Endothelial cell (in vitro differentiated cells): ENCODE results near the gene ELP2. TPM values are rescaled to one million over a fixed set of nuclear protein-coding genes. Genes with fewer than 3 reads are reported as not detected.

Source experiments
- DNase-seq: peaks from one replicate; pipeline ENCODE4 v3.0.0; 2021; ENCODE audit warnings: low spot score
- H3K27ac Mint-ChIP-seq: one replicate; pipeline ENCODE4 v1.8.0; 2021; ENCODE audit warnings: mixed read lengths, inconsistent platforms; ENCODE audit not compliant: unreplicated experiment
- H3K27me3 Mint-ChIP-seq: one replicate; pipeline ENCODE4 v1.8.0; 2021; ENCODE audit warnings: mild to moderate bottlenecking, moderate library complexity, mixed read lengths, inconsistent platforms; ENCODE audit not compliant: unreplicated experiment
- H3K36me3 Mint-ChIP-seq: one replicate; pipeline ENCODE4 v1.8.0; 2021; ENCODE audit warnings: mild to moderate bottlenecking, low read depth, mixed read lengths, inconsistent platforms; ENCODE audit not compliant: unreplicated experiment
- H3K4me1 Mint-ChIP-seq: one replicate; pipeline ENCODE4 v1.8.0; 2021; ENCODE audit warnings: mild to moderate bottlenecking, mixed read lengths, inconsistent platforms; ENCODE audit not compliant: unreplicated experiment
- H3K4me3 Mint-ChIP-seq: one replicate; pipeline ENCODE4 v1.8.0; 2021; ENCODE audit warnings: mild to moderate bottlenecking, mixed read lengths, inconsistent platforms; ENCODE audit not compliant: unreplicated experiment
- H3K9me3 Mint-ChIP-seq: one replicate; pipeline ENCODE4 v1.8.0; 2021; ENCODE audit warnings: mixed read lengths, inconsistent platforms; ENCODE audit not compliant: unreplicated experiment
- total RNA-seq: library from RNA; stranded (reverse); fragmentation: NEBNext Ultra II Directional; extraction: Animal tissue kit (Norgen Biotek cat#: 25700); gene quantifications from one replicate; pipeline ENCODE4 v1.2.1, GENCODE V29; 2021; ENCODE audit not compliant: unreplicated experiment
- TF ChIP-seq, protein P1 (sequence below): fragments of 200-600 bp; sonication (generic); IDR thresholded peaks from one replicate; pipeline ENCODE4 v1.5.0; 2021; ENCODE audit warnings: antibody characterized with exemption; ENCODE audit not compliant: unreplicated experiment

The ELP2 gene
- total RNA-seq, 1 donor from 2014 or later = 90.5 TPM

DNA sequence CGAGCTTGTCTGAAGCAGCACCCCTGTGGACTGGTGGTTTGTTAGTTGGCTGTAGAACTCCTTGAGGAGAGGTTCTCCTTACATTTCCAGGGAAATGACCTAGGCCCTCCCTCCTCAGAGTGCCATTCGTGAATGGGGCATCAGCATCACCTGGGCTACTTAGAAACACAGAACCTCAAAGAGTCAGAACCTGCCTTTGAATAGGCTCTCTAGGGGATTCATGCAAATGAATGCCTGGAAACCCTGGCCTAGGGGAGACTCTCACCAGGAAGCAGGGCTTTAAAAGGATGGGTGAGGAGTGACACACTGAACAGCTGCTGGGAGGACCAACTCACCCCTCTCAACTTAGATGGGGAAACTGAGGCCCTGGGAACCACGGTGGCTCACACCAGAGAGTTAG is 55.5 kb downstream of the ELP2 start:
- H3K36me3 Mint-ChIP-seq = peaks cover 8% of the 10 kb centered on the region
- TF ChIP-seq, protein P1, sequence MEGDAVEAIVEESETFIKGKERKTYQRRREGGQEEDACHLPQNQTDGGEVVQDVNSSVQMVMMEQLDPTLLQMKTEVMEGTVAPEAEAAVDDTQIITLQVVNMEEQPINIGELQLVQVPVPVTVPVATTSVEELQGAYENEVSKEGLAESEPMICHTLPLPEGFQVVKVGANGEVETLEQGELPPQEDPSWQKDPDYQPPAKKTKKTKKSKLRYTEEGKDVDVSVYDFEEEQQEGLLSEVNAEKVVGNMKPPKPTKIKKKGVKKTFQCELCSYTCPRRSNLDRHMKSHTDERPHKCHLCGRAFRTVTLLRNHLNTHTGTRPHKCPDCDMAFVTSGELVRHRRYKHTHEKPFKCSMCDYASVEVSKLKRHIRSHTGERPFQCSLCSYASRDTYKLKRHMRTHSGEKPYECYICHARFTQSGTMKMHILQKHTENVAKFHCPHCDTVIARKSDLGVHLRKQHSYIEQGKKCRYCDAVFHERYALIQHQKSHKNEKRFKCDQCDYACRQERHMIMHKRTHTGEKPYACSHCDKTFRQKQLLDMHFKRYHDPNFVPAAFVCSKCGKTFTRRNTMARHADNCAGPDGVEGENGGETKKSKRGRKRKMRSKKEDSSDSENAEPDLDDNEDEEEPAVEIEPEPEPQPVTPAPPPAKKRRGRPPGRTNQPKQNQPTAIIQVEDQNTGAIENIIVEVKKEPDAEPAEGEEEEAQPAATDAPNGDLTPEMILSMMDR = no peak
- no peak for DNase-seq
- H3K4me1 Mint-ChIP-seq = peaks cover 35% of the 10 kb centered on the region
- peaks cover 18% of the 10 kb centered on the region for H3K27me3 Mint-ChIP-seq
- no peak overlapping the region for H3K27ac Mint-ChIP-seq
- H3K9me3 Mint-ChIP-seq = no peaks in the 10 kb centered on the region
- no peak overlapping the region for H3K4me3 Mint-ChIP-seq

DNA sequence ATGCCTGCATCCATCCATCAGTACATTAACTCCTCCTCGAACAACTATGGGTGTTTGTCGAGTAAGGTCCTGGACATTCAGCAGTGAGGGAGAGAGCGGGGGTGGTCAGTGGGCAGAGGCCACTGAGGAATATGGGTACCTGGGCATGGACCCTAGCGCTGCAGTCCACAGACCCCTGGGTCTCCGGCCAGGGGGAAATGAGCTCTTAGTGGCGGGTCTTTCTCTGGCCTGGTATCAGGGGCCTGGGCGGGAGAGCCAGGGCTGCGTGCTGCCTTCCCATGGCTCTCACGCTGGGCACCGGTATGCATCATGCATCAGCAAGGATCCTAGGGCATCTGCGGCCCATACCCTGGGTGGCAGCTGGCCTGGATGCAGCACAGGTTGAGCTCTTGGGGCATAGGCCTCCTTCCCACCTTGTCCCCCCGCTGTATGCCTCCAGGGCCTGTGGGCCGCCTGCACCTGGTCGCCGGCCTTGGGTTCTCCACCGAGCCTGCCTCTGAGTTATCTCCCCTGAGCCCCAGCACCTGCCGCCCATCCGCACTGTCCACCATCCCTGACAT is 56.3 kb downstream of the ELP2 start:
- H3K4me1 Mint-ChIP-seq = peaks cover 35% of the 10 kb centered on the region
- peaks cover 18% of the 10 kb centered on the region for H3K27me3 Mint-ChIP-seq
- peaks cover 8% of the 10 kb centered on the region for H3K36me3 Mint-ChIP-seq
- H3K27ac Mint-ChIP-seq = no peak overlapping the region
- peaks cover 2% of the 10 kb centered on the region for H3K9me3 Mint-ChIP-seq
- TF ChIP-seq, protein P1 = no peak
- no peak overlapping the region for H3K4me3 Mint-ChIP-seq
- no peak for DNase-seq

DNA sequence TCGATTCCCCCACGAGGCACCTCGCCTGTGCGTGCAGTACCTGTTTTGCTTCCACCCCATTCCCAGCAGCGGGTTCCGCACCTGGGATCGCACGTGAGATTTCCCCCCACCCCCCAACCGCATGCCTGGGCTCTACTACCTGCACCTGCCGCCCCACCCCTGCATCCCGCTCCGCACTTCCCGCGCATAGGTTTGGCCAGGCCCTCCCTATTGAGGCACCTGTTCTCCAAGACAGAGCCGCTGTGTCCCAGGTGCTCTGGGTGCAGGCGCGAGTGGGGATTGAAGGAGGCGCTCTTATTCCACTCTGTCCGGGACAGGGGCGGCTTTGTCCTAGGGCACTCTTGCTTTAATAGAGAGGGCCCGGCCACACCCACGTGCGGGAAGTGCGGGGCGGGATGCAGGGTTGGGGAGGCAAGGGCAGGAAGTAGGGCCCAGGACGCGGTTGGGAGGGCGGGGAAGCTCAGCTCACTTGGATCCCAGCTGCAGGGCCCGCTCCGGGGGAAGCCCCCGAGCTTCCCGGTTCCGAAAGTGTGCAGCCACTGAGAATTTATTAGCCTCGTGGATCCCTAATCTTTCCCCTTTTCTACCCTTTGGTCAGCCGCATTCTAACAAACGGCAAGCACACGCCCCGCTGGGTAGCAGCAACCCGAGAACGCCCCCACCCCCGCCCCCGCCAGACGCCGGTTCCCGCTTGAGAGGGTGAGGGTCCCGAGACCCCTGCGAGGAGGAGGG is 56.9 kb downstream of the ELP2 start:
- Mint-ChIP-seq H3K9me3 (peaks cover 4% of the 10 kb centered on the region), H3K4me1 (peaks cover 35% of the 10 kb centered on the region), H3K27me3 (peaks cover 18% of the 10 kb centered on the region), H3K27ac (no peak overlapping the region), H3K4me3 (no peak overlapping the region), H3K36me3 (peaks cover 8% of the 10 kb centered on the region)
- DNase-seq = peak; percentile 26
- TF ChIP-seq, protein P1 = no peak

DNA sequence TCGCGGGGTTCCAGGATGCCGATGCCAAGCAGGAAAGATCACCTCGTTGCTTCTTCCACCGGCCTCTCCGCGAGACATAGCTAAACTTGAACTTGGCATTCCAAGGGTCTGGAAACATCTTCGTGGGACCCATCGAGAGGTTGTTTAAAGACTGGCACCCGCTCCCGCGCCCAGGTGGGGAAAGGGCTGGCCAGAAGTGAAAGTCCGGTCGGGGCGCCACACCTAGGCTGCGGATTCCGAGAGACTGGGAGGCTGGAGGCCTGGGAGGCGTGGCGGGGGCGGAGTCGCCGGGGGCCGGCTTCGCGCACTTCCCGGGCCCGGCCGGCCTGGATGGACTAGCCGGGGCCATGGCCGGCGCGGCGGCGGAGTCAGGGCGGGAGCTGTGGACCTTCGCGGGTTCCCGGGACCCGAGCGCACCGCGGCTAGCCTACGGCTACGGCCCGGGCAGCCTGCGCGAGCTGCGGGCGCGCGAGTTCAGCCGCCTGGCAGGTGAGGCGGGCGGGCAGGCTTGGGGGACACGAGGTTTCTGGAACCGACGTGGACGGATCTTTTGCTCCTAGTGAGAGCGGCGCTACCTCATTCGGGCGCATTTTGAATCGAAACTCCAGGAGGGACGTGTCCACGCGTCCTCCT is 57.6 kb downstream of the ELP2 start, which contains the start of gene MOCOS:
Gene MOCOS (plus strand): TSS at position 305 of the 633 bp plus-strand sequence. CDS start 43 bp downstream, at position 348.
- H3K4me1 Mint-ChIP-seq = peaks cover 32% of the 10 kb centered on the region
- TF ChIP-seq, protein P1 = no peak
- peak within 1 kb of the TSS; percentile 85 for H3K4me3 Mint-ChIP-seq
- peaks cover 18% of the 10 kb centered on the region for H3K27me3 Mint-ChIP-seq
- peak; percentile 71 for DNase-seq
- H3K27ac Mint-ChIP-seq = no peak within 1 kb of the TSS
- H3K9me3 Mint-ChIP-seq = peaks cover 4% of the 10 kb centered on the region
- peaks cover 8% of the 10 kb centered on the region for H3K36me3 Mint-ChIP-seq
